Uterus (tissue), 4 donors: ENCODE results near the gene ZC3H7B. TPM values are rescaled to one million over a fixed set of nuclear protein-coding genes. Genes with fewer than 3 reads are reported as not detected.

ENCODE experiments used
- DNase-seq, 2 donors: peaks; one replicate each; pipeline ENCODE4 v3.0.0-alpha.2; 2019 to 2020
- H3K27ac ChIP-seq, 2 donors: fragments of 200-600 bp; sonication (generic); 1 replicate in 1 of 2; 2 replicates in 1 of 2; pipeline ENCODE4 v1.5.1; 2016 to 2018
- H3K27me3 ChIP-seq, 2 donors: fragments of 200-600 bp; sonication (generic); one replicate each; pipeline ENCODE4 v1.5.1; 2018 to 2019; ENCODE audit warnings: control low read depth in 1 of 2
- H3K36me3 ChIP-seq, 2 donors: fragments of 200-600 bp; sonication (generic); one replicate each; pipeline ENCODE4 v1.5.1; 2019; ENCODE audit warnings: control low read depth in 1 of 2
- H3K4me1 ChIP-seq, 2 donors: fragments of 200-600 bp; sonication (generic); one replicate each; pipeline ENCODE4 v1.5.1; 2018 to 2019; ENCODE audit warnings: control low read depth in 1 of 2
- H3K4me3 ChIP-seq, 2 donors: fragments of 200-600 bp; sonication (generic); 1 replicate in 1 of 2; 2 replicates in 1 of 2; pipeline ENCODE4 v1.5.1; 2018 to 2019; ENCODE audit warnings: mild to moderate bottlenecking in 1 of 2
- H3K9me3 ChIP-seq, 2 donors: fragments of 200-600 bp; sonication (generic); one replicate each; pipeline ENCODE4 v1.5.1; 2019; ENCODE audit warnings: control low read depth in 1 of 2
- CTCF ChIP-seq, 4 experiments: fragments of 200-600 bp in 2 of 4; fragments of 450-650 bp in 2 of 4; sonication (generic) in 2 of 4; IDR thresholded peaks; one replicate each; pipeline ENCODE4 v1.5.1; 2016 to 2019; ENCODE audit warnings: antibody characterized with exemption in 4 of 4, mild to moderate bottlenecking in 2 of 4, moderate library complexity in 1 of 4
- POLR2A ChIP-seq, 2 donors: fragments of 450-650 bp; IDR thresholded peaks; one replicate each; pipeline ENCODE4 v1.6.1; 2016; ENCODE audit warnings: antibody characterized with exemption in 2 of 2, mild to moderate bottlenecking in 1 of 2, moderate library complexity in 1 of 2
- intact Hi-C: fragments of 100-400 bp; cut with DNase I; formaldehyde crosslinking; loops from one replicate; pipeline ENCODE4 v1.15.1; 2023; ENCODE audit warnings: low total_unique reads
- total RNA-seq, 4 donors: library from RNA; depleted of rRNA in 3 of 4; stranded (reverse); fragments of >200 nt in 3 of 4; gene quantifications; one replicate each; pipeline versions ENCODE4 v1.1.0 to v1.2.4, GENCODE V29; 2014 to 2023
- donor health status: DM: yes; HTN: yes; CAD: no.

The ZC3H7B gene
- total RNA-seq, 4 donors from 2014 or later: 14.1 to 74.1 (median 28.2) TPM

GRCh38 chr22:41327124-41327523 lies 25.8 kb downstream of the ZC3H7B start:
- no peak for DNase-seq
- Histone ChIP-seq H3K4me1 (no peaks in the 10 kb centered on the region), H3K9me3 (no peaks in the 10 kb centered on the region), H3K27ac (no peak overlapping the region), H3K27me3 (no peaks in the 10 kb centered on the region), H3K36me3 (no peaks in the 10 kb centered on the region), H3K4me3 (no peak overlapping the region)
- intact Hi-C loops: no loop called here
- TF ChIP-seq CTCF (IDR thresholded peaks at IDR 0.05) (no peak), POLR2A (IDR thresholded peaks at IDR 0.05) (no peak)

GRCh38 chr22:41330169-41330568 lies 28.8 kb downstream of the ZC3H7B start:
- Histone ChIP-seq H3K27me3 (no peaks in the 10 kb centered on the region), H3K4me3 (no peak overlapping the region), H3K27ac (no peak overlapping the region), H3K9me3 (no peaks in the 10 kb centered on the region), H3K36me3 (no peaks in the 10 kb centered on the region), H3K4me1 (no peaks in the 10 kb centered on the region)
- no peak for TF ChIP-seq CTCF (IDR thresholded peaks at IDR 0.05)
- no peak for TF ChIP-seq POLR2A (IDR thresholded peaks at IDR 0.05)
- intact Hi-C loops: no loop called here
- DNase-seq: no peak

GRCh38 chr22:41332217-41332939 lies 31.1 kb downstream of the ZC3H7B start:
- Histone ChIP-seq H3K4me3 (no peak overlapping the region), H3K36me3 (no peaks in the 10 kb centered on the region), H3K9me3 (no peaks in the 10 kb centered on the region), H3K4me1 (no peaks in the 10 kb centered on the region), H3K27me3 (no peaks in the 10 kb centered on the region), H3K27ac (no peak overlapping the region)
- TF ChIP-seq POLR2A (IDR thresholded peaks at IDR 0.05) (no peak), CTCF (IDR thresholded peaks at IDR 0.05) (no peak)
- no peak for DNase-seq
- intact Hi-C loops: no loop called here

- no peaks in the 10 kb centered on the region for H3K27me3 ChIP-seq
- no peak for TF ChIP-seq POLR2A (IDR thresholded peaks at IDR 0.05)
- TF ChIP-seq CTCF (IDR thresholded peaks at IDR 0.05): no peak
Measured at GRCh38 chr22:41333806-41334205, 32.5 kb downstream of the ZC3H7B start.

GRCh38 chr22:41334215-41334614 lies 32.9 kb downstream of the ZC3H7B start:
- Histone ChIP-seq H3K9me3 (no peaks in the 10 kb centered on the region), H3K4me3 (no peak overlapping the region), H3K36me3 (no peaks in the 10 kb centered on the region), H3K4me1 (no peaks in the 10 kb centered on the region), H3K27me3 (no peaks in the 10 kb centered on the region), H3K27ac (no peak overlapping the region)
- TF ChIP-seq POLR2A (IDR thresholded peaks at IDR 0.05): no peak
- no peak for TF ChIP-seq CTCF (IDR thresholded peaks at IDR 0.05)
- intact Hi-C loops: no loop called here
- DNase-seq: no peak

More at GRCh38 chr22:41333806-41334205, 32.5 kb downstream of the ZC3H7B start:
- intact Hi-C loops: no loop called here
- no peak for DNase-seq
- Histone ChIP-seq H3K4me1 (no peaks in the 10 kb centered on the region), H3K9me3 (no peaks in the 10 kb centered on the region), H3K4me3 (no peak overlapping the region), H3K36me3 (no peaks in the 10 kb centered on the region), H3K27ac (no peak overlapping the region)
